ENCODE measurements around the gene TSPAN7. TPM values are rescaled to one million over a fixed set of nuclear protein-coding genes. Genes with fewer than 3 reads are reported as not detected.

TSPAN7 gene
- total RNA-seq, 1 donor from 2014 or later: 38.5 TPM

- intact Hi-C loops (cut with DNase I): no loop called here
- no peak for DNase-seq (ENCODE audit: extremely low spot score in 2 of 2)
- Histone ChIP-seq H3K4me3 (no peak overlapping the region), H3K27ac (no peak overlapping the region), H3K9me3 (no peaks in the 10 kb centered on the region), H3K4me1 (no peaks in the 10 kb centered on the region), H3K27me3 (no peaks in the 10 kb centered on the region), H3K36me3 (no peaks in the 10 kb centered on the region)
- no peak for TF ChIP-seq CTCF (IDR thresholded peaks at IDR 0.05)
Measured at GRCh38 chrX:38570396-38570795, 9.1 kb downstream of the TSPAN7 start.

- Histone ChIP-seq H3K4me3 (no peak overlapping the region), H3K27me3 (no peaks in the 10 kb centered on the region), H3K9me3 (no peaks in the 10 kb centered on the region), H3K27ac (no peak overlapping the region), H3K36me3 (no peaks in the 10 kb centered on the region), H3K4me1 (no peaks in the 10 kb centered on the region)
- no peak for DNase-seq (ENCODE audit: extremely low spot score in 2 of 2)
- intact Hi-C loops (cut with DNase I): no loop called here
- TF ChIP-seq CTCF (IDR thresholded peaks at IDR 0.05) (no peak), POLR2A (IDR thresholded peaks at IDR 0.05) (no peak), POLR2AphosphoS5 (IDR thresholded peaks at IDR 0.05; ENCODE audit: insufficient read depth in 1 of 2, low read depth in 1 of 2) (no peak)
Measured at GRCh38 chrX:38571058-38571457, 9.7 kb downstream of the TSPAN7 start.

GRCh38 chrX:38574858-38575257, 13.5 kb downstream of the TSPAN7 start:
- no peaks in the 10 kb centered on the region for H3K36me3 ChIP-seq
- intact Hi-C loops (cut with DNase I): no loop called here
- H3K4me3 ChIP-seq: no peak overlapping the region

DNA sequence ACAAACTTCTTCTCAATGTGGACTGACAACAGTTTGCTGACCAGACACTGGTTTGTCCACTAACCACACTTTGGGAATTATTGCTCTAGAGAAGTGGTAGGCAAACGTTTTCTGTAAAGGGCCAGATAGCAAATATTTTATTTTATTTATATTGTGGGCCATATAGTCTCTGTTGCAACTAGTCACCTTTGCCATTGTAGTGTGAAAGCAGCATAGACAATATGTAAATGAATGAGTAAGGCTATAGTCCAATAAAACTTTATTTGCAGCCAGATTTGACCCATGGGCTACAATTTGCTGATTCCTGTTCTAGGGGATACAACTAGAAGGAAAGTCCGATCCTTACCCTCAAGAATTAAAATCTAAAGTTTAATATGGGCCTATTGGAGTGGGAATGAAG, 14.5 kb downstream of the TSPAN7 start:
- H3K4me1 ChIP-seq: no peaks in the 10 kb centered on the region
- intact Hi-C loops (cut with DNase I): no loop called here
- no peak for DNase-seq (ENCODE audit: extremely low spot score in 2 of 2)
- H3K27me3 ChIP-seq: no peaks in the 10 kb centered on the region
- H3K9me3 ChIP-seq: no peaks in the 10 kb centered on the region
- TF ChIP-seq POLR2AphosphoS5 (IDR thresholded peaks at IDR 0.05; ENCODE audit: insufficient read depth in 1 of 2, low read depth in 1 of 2): no peak
- no peak for TF ChIP-seq POLR2A (IDR thresholded peaks at IDR 0.05)
- no peak for TF ChIP-seq CTCF (IDR thresholded peaks at IDR 0.05)
- no peak overlapping the region for H3K4me3 ChIP-seq
- H3K27ac ChIP-seq: no peak overlapping the region
- H3K36me3 ChIP-seq: no peaks in the 10 kb centered on the region

More at GRCh38 chrX:38574858-38575257, 13.5 kb downstream of the TSPAN7 start:
- no peaks in the 10 kb centered on the region for H3K4me1 ChIP-seq
- no peak for DNase-seq (ENCODE audit: extremely low spot score in 2 of 2)
- H3K27me3 ChIP-seq: no peaks in the 10 kb centered on the region
- H3K9me3 ChIP-seq: no peaks in the 10 kb centered on the region
- H3K27ac ChIP-seq: no peak overlapping the region
- TF ChIP-seq POLR2A (IDR thresholded peaks at IDR 0.05) (no peak), POLR2AphosphoS5 (IDR thresholded peaks at IDR 0.05; ENCODE audit: insufficient read depth in 1 of 2, low read depth in 1 of 2) (no peak), CTCF (IDR thresholded peaks at IDR 0.05) (no peak)

GRCh38 chrX:38577738-38578137, 16.4 kb downstream of the TSPAN7 start:
- no peak overlapping the region for H3K27ac ChIP-seq
- DNase-seq (ENCODE audit: extremely low spot score in 2 of 2): no peak
- no peaks in the 10 kb centered on the region for H3K4me1 ChIP-seq
- no peaks in the 10 kb centered on the region for H3K27me3 ChIP-seq
- intact Hi-C loops (cut with DNase I): no loop called here
- no peaks in the 10 kb centered on the region for H3K9me3 ChIP-seq
- TF ChIP-seq CTCF (IDR thresholded peaks at IDR 0.05): no peak
- no peak overlapping the region for H3K4me3 ChIP-seq
- H3K36me3 ChIP-seq: no peaks in the 10 kb centered on the region

Data from vagina (tissue), 2 donors.